D721Med (cell line): ENCODE data around the gene SEC62.

Experiments used
- DNase-seq: peaks from one replicate; pipeline ENCODE4 v3.0.0; 2011; ENCODE audit warnings: low spot score; ENCODE audit not compliant: insufficient read length
- FAIRE-seq: peaks from 2 replicates; lab custom pipeline; 2011; peaks lifted over from hg19 to GRCh38; lab: Jason Lieb, UNC
- CTCF ChIP-seq: IDR thresholded peaks from 2 replicates; pipeline ENCODE4 v1.5.1; 2012; ENCODE audit warnings: mild to moderate bottlenecking, control low read depth; ENCODE audit not compliant: insufficient read depth; ENCODE audit errors: missing control alignments

Gene SEC62

GRCh38 chr3:170021083-170021482 lies 54.5 kb downstream of the SEC62 start:
- FAIRE-seq = no peak
- DNase-seq = no peak
- peak; percentile 13 for TF ChIP-seq CTCF

DNA sequence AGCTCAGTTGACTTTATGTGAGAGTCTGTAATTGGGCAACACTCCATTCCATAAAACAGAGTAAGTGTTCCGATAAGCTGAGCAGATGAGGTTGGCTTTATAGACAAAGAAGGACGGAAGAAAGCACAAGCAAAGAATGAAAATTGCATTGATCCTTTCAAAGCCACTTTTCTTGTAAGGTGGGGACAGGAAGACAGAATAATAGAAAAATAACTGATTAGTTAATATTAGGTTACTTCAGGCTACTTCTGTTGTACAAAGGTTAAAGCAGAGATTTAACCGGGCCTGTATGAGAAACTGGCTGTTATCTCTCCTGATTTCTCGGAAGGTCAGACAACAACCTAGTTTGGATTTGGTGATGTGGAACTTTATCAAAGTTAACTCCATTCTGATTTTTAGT lies 55.7 kb downstream of the SEC62 start:
- FAIRE-seq (no peak), DNase-seq (no peak)
- no peak for TF ChIP-seq CTCF

GRCh38 chr3:170023165-170023564 lies 56.6 kb downstream of the SEC62 start:
- TF ChIP-seq CTCF = no peak
- DNase-seq = no peak
- FAIRE-seq = no peak

DNA sequence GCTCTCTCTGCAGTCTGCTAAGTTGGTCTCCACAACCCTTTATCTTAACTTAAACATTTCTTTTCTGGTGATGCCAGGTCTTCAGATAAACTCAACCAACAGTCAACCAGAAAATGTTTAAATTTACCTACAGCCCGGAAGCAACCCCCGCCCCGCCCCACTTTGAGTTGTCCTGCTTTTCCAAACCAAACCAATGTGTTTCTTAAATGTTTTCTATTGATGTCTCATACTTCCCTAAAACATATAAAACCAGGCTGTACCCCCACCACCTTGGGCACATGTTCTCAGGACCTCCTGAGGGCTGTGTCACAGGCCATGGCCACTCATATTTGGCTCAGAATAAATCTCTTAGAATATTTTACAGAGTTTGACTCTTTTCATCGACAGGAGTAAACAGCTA lies 58.0 kb downstream of the SEC62 start:
- no peak for DNase-seq
- no peak for TF ChIP-seq CTCF
- no peak for FAIRE-seq

GRCh38 chr3:170027233-170028102 lies 60.9 kb downstream of the SEC62 start:
- FAIRE-seq (no peak), DNase-seq (no peak)
- TF ChIP-seq CTCF = no peak

DNA sequence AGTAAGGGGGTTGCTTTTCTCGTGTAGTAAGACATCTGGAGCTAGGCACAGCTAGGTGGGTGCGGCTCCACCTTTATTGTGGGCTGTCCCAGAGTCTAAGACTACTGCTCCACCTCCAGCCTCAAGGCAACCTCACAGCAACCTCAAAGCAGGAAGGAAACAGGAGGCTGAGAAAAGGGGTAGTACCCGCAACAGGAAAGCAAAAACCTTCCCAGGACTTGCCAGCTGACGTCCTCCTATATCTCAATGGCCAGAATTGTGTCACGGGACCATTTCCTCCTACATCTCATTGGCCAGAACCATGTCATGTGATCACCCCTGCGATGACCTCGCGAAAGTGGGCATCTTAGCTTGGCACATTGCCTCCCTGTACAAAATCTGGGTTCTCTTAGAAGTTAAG lies 66.9 kb downstream of the SEC62 start:
- DNase-seq (no peak), FAIRE-seq (no peak)
- TF ChIP-seq CTCF = no peak
